Stimulated activated CD4-positive, alpha-beta T cell treated with anti-CD3 and anti-CD28 coated beads, Interleukin-12 subunit alpha, Interleukin-12 subunit beta, amount 100 ng/mL, for 48 hours (primary cell): ENCODE results near the gene AKT1.

ENCODE experiments used
- DNase-seq, 3 donors: peaks; one replicate each; pipeline ENCODE4 v3.0.0-alpha.2; 2020; ENCODE audit warnings: low read depth in 2 of 3, low spot score in 1 of 3

Gene AKT1

GRCh38 chr14:104800015-104800770 is 4.6 kb upstream of the AKT1 start:
- DNase-seq: peak; percentile 34 to 69 (median 64)

- no peak for DNase-seq
These were observed 3.9 kb upstream of the AKT1 start for GRCh38 chr14:104799244-104800014.

- no peak for DNase-seq
These were observed 3.0 kb upstream of the AKT1 start for GRCh38 chr14:104798300-104799243.

GRCh38 chr14:104797115-104798044 is 1.8 kb upstream of the AKT1 start:
- DNase-seq: no peak

- no peak for DNase-seq
These were observed 1.1 kb upstream of the AKT1 start for GRCh38 chr14:104796687-104797081.

GRCh38 chr14:104795781-104796686 is 486 bp upstream of the AKT1 start:
- peak in 1 of 3 donors; percentile 46 for DNase-seq

- DNase-seq: no peak
These were observed 936 bp downstream of the AKT1 start for GRCh38 chr14:104794631-104794992.

- DNase-seq: peak in 1 of 3 donors; percentile 40
These were observed 1.4 kb downstream of the AKT1 start for GRCh38 chr14:104794099-104794498.

- DNase-seq: no peak
These were observed 1.9 kb downstream of the AKT1 start for GRCh38 chr14:104793703-104793959.

GRCh38 chr14:104792945-104793702 is 2.4 kb downstream of the AKT1 start:
- DNase-seq: no peak

GRCh38 chr14:104792101-104792884 is 3.3 kb downstream of the AKT1 start:
- no peak for DNase-seq

GRCh38 chr14:104791425-104791824 is 4.1 kb downstream of the AKT1 start:
- DNase-seq: no peak

GRCh38 chr14:104789752-104790743 is 5.5 kb downstream of the AKT1 start:
- DNase-seq: no peak

- no peak for DNase-seq
These were observed 6.5 kb downstream of the AKT1 start for GRCh38 chr14:104788873-104789663.

- DNase-seq: no peak
These were observed 7.3 kb downstream of the AKT1 start for GRCh38 chr14:104788161-104788818.

- no peak for DNase-seq
These were observed 7.8 kb downstream of the AKT1 start for GRCh38 chr14:104787736-104788135.
